C4-2B (cell line): ENCODE measurements around the gene S1PR1.

Experiments
- ZFX ChIP-seq: fragments of 450-650 bp; IDR thresholded peaks from 2 replicates; pipeline ENCODE4 v1.6.1; 2017
- TF ChIP-seq, protein P1 (sequence below): fragments of 450-650 bp; conservative IDR thresholded peaks from 2 replicates; pipeline ENCODE4 v1.5.1; 2017; ENCODE audit warnings: mild to moderate bottlenecking

DNA sequence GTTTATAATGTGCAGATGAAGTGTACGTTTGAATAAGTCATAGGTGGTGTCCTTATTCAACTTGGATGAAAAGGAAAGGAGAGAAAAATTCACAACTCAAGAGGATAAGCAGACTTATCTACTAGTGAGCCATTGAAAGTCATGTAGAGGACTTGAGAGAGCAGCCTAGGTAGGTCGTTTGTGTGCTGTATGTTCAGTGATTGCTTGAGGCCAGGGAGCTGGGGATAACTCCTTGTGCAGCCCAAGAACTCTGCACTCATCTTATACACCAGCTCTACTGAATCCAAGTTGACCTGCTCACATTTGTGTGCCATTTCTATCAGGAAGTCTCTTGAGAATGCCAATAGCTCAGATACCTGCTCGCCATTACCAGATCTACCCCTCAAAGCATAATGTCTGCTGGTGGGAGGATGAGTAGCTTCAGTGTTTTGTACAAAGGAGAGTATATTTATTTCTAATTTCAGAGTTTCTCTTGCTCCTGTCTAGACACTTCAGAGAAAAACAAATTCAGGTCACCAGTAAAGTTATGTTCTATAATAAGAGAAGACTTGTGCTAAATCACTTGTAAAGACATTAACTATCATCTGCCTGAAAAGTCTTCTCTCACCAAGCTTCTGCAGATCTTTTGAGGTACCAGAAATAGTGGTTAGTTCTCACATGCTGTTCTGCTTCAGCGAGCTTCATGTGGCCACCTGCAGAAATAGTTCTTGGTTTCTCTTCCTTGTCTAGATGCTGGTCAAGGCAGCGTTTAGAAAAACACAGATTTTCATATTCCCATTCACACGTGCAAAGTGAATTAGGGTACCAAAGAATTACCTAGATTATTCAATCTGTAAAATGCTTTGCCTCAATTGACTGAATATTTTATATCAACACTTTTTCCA, 10.8 kb downstream of the S1PR1 start:
- TF ChIP-seq, protein P1, sequence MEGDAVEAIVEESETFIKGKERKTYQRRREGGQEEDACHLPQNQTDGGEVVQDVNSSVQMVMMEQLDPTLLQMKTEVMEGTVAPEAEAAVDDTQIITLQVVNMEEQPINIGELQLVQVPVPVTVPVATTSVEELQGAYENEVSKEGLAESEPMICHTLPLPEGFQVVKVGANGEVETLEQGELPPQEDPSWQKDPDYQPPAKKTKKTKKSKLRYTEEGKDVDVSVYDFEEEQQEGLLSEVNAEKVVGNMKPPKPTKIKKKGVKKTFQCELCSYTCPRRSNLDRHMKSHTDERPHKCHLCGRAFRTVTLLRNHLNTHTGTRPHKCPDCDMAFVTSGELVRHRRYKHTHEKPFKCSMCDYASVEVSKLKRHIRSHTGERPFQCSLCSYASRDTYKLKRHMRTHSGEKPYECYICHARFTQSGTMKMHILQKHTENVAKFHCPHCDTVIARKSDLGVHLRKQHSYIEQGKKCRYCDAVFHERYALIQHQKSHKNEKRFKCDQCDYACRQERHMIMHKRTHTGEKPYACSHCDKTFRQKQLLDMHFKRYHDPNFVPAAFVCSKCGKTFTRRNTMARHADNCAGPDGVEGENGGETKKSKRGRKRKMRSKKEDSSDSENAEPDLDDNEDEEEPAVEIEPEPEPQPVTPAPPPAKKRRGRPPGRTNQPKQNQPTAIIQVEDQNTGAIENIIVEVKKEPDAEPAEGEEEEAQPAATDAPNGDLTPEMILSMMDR, result no peak
- TF ChIP-seq ZFX, result no peak
